Measurements from ENCODE around the gene SLC29A3. TPM values are rescaled to one million over a fixed set of nuclear protein-coding genes. Genes with fewer than 3 reads are reported as not detected.

Gene SLC29A3
- total RNA-seq, 1 experiment from 2014 or later: 5.9 TPM

GRCh38 chr10:71402005-71402404 is 82.9 kb downstream of the SLC29A3 start:
- intact Hi-C loops (cut with micrococcal nuclease): no loop called here
- POLR2A ChIA-PET: no interaction called here
- no peak for DNase-seq (ENCODE audit: low read depth, low spot score)
- Histone ChIP-seq H3K4me1 (ENCODE audit: control insufficient read depth in 1 of 2, insufficient read depth in 2 of 2, low read length in 2 of 2) (no peaks in the 10 kb centered on the region), H3K27ac (ENCODE audit: low read depth, low read length) (no peak overlapping the region), H3K79me2 (ENCODE audit: insufficient read depth, low read length) (no peaks in the 10 kb centered on the region), H4K20me1 (ENCODE audit: insufficient read depth) (no peaks in the 10 kb centered on the region), H3K9me2 (ENCODE audit: insufficient read depth) (no peaks in the 10 kb centered on the region), H3K9me3 (ENCODE audit: control insufficient read depth in 1 of 2, insufficient read depth in 1 of 2, low read depth in 1 of 2, low read length in 2 of 2) (no peaks in the 10 kb centered on the region), H3K27me3 (ENCODE audit: insufficient read depth, low read length) (no peaks in the 10 kb centered on the region), H2AFZ (ENCODE audit: low read depth, low read length, poor library complexity, severe bottlenecking) (no peak overlapping the region), H3K36me3 (ENCODE audit: control insufficient read depth in 1 of 2, insufficient read depth in 2 of 2, low read length in 2 of 2) (no peaks in the 10 kb centered on the region), H3K9ac (ENCODE audit: low read length) (no peak overlapping the region), H3K4me2 (ENCODE audit: low read length) (no peak overlapping the region), H3K4me3 (replicated peaks in 1 of 2; ENCODE audit: low read depth in 1 of 2, low read length in 2 of 2) (no peak overlapping the region)
- no peak for ATAC-seq
- RAD21 ChIA-PET (ENCODE audit: low non-redundant PET in 1 of 2, low total read pairs in 2 of 2, uncharacterized antibody in 2 of 2, unreplicated experiment in 2 of 2): no interaction called here
- CTCF ChIA-PET: no interaction called here
- BruUV-seq (replicated peaks): no TSS peak
- TF ChIP-seq CTCF (IDR thresholded peaks at IDR 0.05 in 2 of 3, conservative IDR thresholded peaks at IDR 0.05 in 1 of 3; ENCODE audit: borderline replicate concordance in 1 of 3, insufficient read depth in 1 of 3, low read depth in 2 of 3, low read length in 2 of 3): no peak
- no peak for TF ChIP-seq MAX (IDR thresholded peaks at IDR 0.05)
- TF ChIP-seq JUND (IDR thresholded peaks at IDR 0.05): no peak
- TF ChIP-seq TCF7L2 (IDR thresholded peaks at IDR 0.05; ENCODE audit: borderline replicate concordance, extremely low read depth, insufficient read depth, insufficient read length): no peak
- TF ChIP-seq POLR2AphosphoS5 (IDR thresholded peaks at IDR 0.05; ENCODE audit: low read depth, low read length): no peak
- TF ChIP-seq RAD21 (IDR thresholded peaks at IDR 0.05; ENCODE audit: low read depth): no peak
- TF ChIP-seq ZNF274 (IDR thresholded peaks at IDR 0.05; ENCODE audit: low read depth, low read length): no peak
- no peak for TF ChIP-seq YY1 (IDR thresholded peaks at IDR 0.05; ENCODE audit: extremely low read depth, insufficient replicate concordance, low read depth, low read length)
- TF ChIP-seq ATF3 (IDR thresholded peaks at IDR 0.05): no peak
- TF ChIP-seq EGR1 (IDR thresholded peaks at IDR 0.05; ENCODE audit: low read depth): no peak
- TF ChIP-seq CEBPB (IDR thresholded peaks at IDR 0.05; ENCODE audit: low read depth): no peak
- TF ChIP-seq ELF1 (IDR thresholded peaks at IDR 0.05; ENCODE audit: borderline replicate concordance, low read depth): no peak
- TF ChIP-seq CBX3 (IDR thresholded peaks at IDR 0.05; ENCODE audit: low read depth): no peak
- TF ChIP-seq SIN3A (IDR thresholded peaks at IDR 0.05; ENCODE audit: low read depth): no peak
- TF ChIP-seq ZBTB33 (IDR thresholded peaks at IDR 0.05; ENCODE audit: extremely low read depth, insufficient replicate concordance, low read length): no peak
- no peak for TF ChIP-seq SP1 (IDR thresholded peaks at IDR 0.05; ENCODE audit: low read depth)
- no peak for TF ChIP-seq FOSL1 (IDR thresholded peaks at IDR 0.05; ENCODE audit: low read depth)
